ENCODE results near the gene CDK6. TPM values are rescaled to one million over a fixed set of nuclear protein-coding genes. Genes with fewer than 3 reads are reported as not detected.

The CDK6 gene
- total RNA-seq, 2 donors from 2014 or later, result 151 to 222 TPM

DNA sequence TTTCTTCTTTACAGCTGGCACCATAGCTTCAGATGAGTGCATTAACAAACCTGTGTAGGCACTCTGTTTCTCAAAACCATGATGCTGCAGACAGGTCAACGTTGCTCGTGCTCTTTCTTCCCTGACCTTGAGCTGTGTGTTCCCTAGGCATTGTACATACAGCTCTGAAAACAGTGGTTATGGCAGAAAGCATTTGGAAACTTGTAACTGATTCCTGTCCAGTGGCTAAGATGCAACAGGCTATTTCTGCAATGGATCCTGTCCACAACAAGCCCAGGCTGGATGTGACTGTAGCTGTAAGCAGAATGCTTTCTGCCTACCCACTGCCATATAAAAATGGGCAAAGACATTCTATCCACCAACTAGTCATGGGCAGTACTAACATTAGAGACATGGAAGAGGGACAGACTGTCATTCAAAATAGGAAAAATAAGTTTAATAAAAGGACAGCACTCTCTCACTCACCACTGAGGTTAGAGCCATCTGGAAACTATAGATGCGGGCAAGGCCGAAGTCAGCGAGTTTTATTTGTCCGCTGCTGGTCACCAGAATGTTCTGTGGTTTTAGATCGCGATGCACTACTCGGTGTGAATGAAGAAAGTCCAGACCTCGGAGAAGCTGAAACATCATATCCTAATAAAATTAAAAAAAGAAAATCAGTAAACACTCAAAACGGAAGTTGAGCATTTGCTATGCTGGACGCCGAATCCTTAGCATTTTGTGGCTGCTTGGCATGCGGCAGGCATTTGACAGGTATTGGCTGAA is 111.0 kb downstream of the CDK6 start:
- peaks cover 84% of the 10 kb centered on the region for H3K36me3 Mint-ChIP-seq (ENCODE audit: low read depth)
- no peaks in the 10 kb centered on the region for H3K27me3 Mint-ChIP-seq
- no peak overlapping the region for H3K4me3 Mint-ChIP-seq
- no peaks in the 10 kb centered on the region for H3K9me3 Mint-ChIP-seq
- peak overlapping the region; percentile 48 for H3K27ac Mint-ChIP-seq
- H3K4me1 Mint-ChIP-seq, result peaks cover 32% of the 10 kb centered on the region
- ATAC-seq (replicated peaks), result no peak

- Mint-ChIP-seq H3K27ac (no peak overlapping the region), H3K4me1 (peaks cover 36% of the 10 kb centered on the region), H3K27me3 (no peaks in the 10 kb centered on the region), H3K36me3 (ENCODE audit: low read depth) (peaks cover 85% of the 10 kb centered on the region), H3K4me3 (peak overlapping the region; percentile 15), H3K9me3 (no peaks in the 10 kb centered on the region)
- ATAC-seq (replicated peaks), result no peak
These were observed 112.4 kb downstream of the CDK6 start for GRCh38 chr7:92723943-92724342.

DNA sequence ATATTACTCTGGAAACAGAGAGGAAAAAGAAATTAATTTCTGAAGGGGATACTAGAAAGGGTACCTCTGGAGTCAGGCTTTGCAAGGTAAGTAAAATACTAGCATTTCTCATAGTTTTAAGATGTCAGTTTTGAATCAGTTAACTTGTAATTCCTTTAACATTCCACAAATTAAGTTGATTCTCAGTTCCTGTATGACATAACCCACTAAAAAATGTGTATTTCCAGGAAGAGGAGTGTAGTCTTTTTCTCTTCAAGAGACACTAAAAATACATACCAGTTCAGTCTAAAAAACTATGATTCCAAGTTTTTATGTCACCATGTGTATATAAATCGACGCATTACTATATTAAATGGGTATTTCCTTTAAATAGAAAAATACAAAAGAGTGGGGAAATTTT is 113.2 kb downstream of the CDK6 start:
- Mint-ChIP-seq H3K4me3 (no peak overlapping the region), H3K36me3 (ENCODE audit: low read depth) (peaks cover 92% of the 10 kb centered on the region), H3K9me3 (no peaks in the 10 kb centered on the region), H3K27me3 (no peaks in the 10 kb centered on the region), H3K27ac (no peak overlapping the region), H3K4me1 (peaks cover 43% of the 10 kb centered on the region)
- no peak for ATAC-seq (replicated peaks)

- H3K36me3 Mint-ChIP-seq (ENCODE audit: low read depth), result peaks cover 98% of the 10 kb centered on the region
- H3K4me1 Mint-ChIP-seq, result peaks cover 50% of the 10 kb centered on the region
- no peaks in the 10 kb centered on the region for H3K27me3 Mint-ChIP-seq
- peak overlapping the region; percentile 23 for H3K4me3 Mint-ChIP-seq
- no peaks in the 10 kb centered on the region for H3K9me3 Mint-ChIP-seq
- H3K27ac Mint-ChIP-seq, result peak overlapping the region; percentile 45
- no peak for ATAC-seq (replicated peaks)
These were observed 113.8 kb downstream of the CDK6 start for GRCh38 chr7:92722541-92722940.

GRCh38 chr7:92720604-92721350 is 115.6 kb downstream of the CDK6 start:
- no peak for ATAC-seq (replicated peaks)
- Mint-ChIP-seq H3K27ac (peak overlapping the region; percentile 86), H3K9me3 (no peaks in the 10 kb centered on the region), H3K4me1 (peaks cover 61% of the 10 kb centered on the region), H3K27me3 (no peaks in the 10 kb centered on the region), H3K36me3 (ENCODE audit: low read depth) (peaks cover 99% of the 10 kb centered on the region), H3K4me3 (no peak overlapping the region)

DNA sequence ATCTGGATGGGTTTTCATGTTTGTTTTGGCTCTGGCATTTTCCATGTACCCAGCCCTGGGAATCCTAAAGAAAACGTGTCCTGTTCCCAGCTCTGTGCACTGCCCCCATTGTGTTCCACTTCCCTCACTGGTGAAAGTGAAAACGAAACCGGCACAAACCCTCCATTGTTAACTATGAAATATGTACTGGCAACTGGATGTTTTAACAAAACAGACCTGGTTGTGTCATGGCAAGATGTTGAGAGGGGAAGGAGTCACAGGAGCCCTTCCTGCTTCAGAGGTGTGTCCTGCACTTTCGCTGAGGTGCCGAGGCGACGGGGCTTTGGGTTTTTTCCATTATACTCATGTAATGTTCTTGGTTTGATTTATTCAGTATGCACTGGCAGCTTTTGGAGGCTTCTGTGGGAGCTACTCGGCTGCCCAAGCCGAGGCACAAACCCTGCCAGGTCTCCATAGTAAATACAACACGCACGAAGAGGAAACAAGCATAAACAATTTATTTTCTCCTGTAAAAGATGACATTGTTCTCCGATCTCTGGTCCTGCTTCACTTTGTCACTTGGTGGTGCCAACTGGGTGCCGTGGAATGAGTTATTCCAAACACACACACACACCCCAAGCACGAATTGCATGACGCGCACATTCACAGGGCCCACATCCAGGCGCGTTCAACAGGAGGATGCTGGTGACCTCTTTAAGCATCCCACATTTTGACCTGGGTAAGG is 118.2 kb downstream of the CDK6 start:
- Mint-ChIP-seq H3K36me3 (ENCODE audit: low read depth) (peaks cover 95% of the 10 kb centered on the region), H3K27me3 (no peaks in the 10 kb centered on the region), H3K9me3 (no peaks in the 10 kb centered on the region), H3K4me1 (peaks cover 57% of the 10 kb centered on the region), H3K4me3 (peak overlapping the region; percentile 79), H3K27ac (peak overlapping the region; percentile 86)
- ATAC-seq (replicated peaks), result peak; percentile 94

- Mint-ChIP-seq H3K36me3 (ENCODE audit: low read depth) (peaks cover 95% of the 10 kb centered on the region), H3K9me3 (no peaks in the 10 kb centered on the region), H3K27ac (peak overlapping the region; percentile 86), H3K4me3 (peak overlapping the region; percentile 79), H3K27me3 (no peaks in the 10 kb centered on the region), H3K4me1 (peaks cover 55% of the 10 kb centered on the region)
- ATAC-seq (replicated peaks), result peak; percentile 3
These were observed 118.8 kb downstream of the CDK6 start for GRCh38 chr7:92717623-92717992.

DNA sequence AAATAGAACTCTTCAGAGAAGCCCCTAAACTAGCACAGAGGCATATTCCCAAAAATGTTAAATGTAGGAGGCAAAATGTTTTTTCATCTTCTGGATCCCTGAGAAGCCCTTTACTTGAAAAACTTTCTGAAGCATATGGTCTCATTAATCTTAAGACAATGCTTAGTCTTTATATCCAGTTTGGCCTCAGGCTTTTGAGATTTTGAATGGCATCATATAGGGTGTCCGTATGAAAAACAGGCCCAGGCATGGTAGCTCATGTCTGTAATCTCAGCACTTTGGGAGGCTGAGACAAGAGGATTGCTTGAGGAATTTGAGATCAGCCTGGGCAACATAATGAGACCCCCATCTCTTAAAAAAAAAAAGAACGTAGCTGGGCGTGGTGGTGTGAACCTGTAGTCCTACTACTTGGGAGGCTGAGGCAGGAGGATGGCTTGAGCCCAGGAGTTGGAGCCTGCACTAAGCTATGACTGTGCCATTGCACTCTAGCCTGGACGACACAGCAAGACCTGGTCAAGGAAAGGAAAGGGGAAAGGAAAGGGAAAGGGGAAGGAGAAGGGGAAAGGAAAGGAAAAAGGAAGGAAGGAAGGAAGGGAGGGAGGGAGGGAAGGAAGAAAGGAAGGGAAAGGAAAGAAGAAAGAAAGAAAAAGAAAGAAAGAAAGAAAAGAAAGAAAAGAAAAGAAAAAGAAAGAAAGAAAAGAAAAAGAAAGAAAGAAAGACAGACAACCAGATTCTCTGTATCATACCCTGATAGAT is 119.4 kb downstream of the CDK6 start:
- H3K27me3 Mint-ChIP-seq, result no peaks in the 10 kb centered on the region
- no peak for ATAC-seq (replicated peaks)
- peak overlapping the region; percentile 79 for H3K4me3 Mint-ChIP-seq
- H3K4me1 Mint-ChIP-seq, result peaks cover 50% of the 10 kb centered on the region
- H3K36me3 Mint-ChIP-seq (ENCODE audit: low read depth), result peaks cover 91% of the 10 kb centered on the region
- H3K27ac Mint-ChIP-seq, result peak overlapping the region; percentile 86
- no peaks in the 10 kb centered on the region for H3K9me3 Mint-ChIP-seq

GRCh38 chr7:92715963-92716362 is 120.4 kb downstream of the CDK6 start:
- Mint-ChIP-seq H3K27me3 (no peaks in the 10 kb centered on the region), H3K9me3 (no peaks in the 10 kb centered on the region), H3K4me3 (no peak overlapping the region), H3K4me1 (peaks cover 47% of the 10 kb centered on the region), H3K36me3 (ENCODE audit: low read depth) (peaks cover 88% of the 10 kb centered on the region), H3K27ac (peak overlapping the region; percentile 70)
- ATAC-seq (replicated peaks), result no peak

GRCh38 chr7:92714767-92715166 is 121.6 kb downstream of the CDK6 start:
- Mint-ChIP-seq H3K36me3 (ENCODE audit: low read depth) (peaks cover 88% of the 10 kb centered on the region), H3K4me1 (peaks cover 49% of the 10 kb centered on the region), H3K27ac (no peak overlapping the region), H3K4me3 (no peak overlapping the region), H3K9me3 (no peaks in the 10 kb centered on the region), H3K27me3 (no peaks in the 10 kb centered on the region)
- no peak for ATAC-seq (replicated peaks)

DNA sequence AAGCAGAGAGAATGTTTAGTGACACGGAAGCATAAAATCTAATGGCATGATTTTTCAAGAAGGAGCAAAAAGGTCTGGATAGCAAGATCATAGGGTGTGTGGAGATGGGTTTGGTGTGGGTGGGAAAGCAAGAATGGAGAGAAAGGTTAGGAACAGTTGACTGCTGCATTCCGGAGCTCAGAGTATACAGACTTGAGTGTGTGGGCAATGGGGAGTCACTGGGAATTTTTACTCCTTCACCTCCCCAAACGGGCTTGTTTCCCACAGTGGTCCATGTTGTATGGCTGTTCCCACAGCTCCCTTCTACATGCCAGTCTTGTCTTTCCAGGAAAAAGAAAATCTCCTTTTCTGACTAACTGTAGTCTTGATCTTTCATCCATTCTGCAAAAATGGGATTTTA is 122.1 kb downstream of the CDK6 start:
- no peaks in the 10 kb centered on the region for H3K27me3 Mint-ChIP-seq
- no peaks in the 10 kb centered on the region for H3K9me3 Mint-ChIP-seq
- peaks cover 47% of the 10 kb centered on the region for H3K4me1 Mint-ChIP-seq
- peak overlapping the region; percentile 23 for H3K27ac Mint-ChIP-seq
- H3K36me3 Mint-ChIP-seq (ENCODE audit: low read depth), result peaks cover 84% of the 10 kb centered on the region
- H3K4me3 Mint-ChIP-seq, result no peak overlapping the region
- ATAC-seq (replicated peaks), result no peak

- Mint-ChIP-seq H3K4me3 (no peak overlapping the region), H3K4me1 (peaks cover 48% of the 10 kb centered on the region), H3K36me3 (ENCODE audit: low read depth) (peaks cover 74% of the 10 kb centered on the region), H3K9me3 (no peaks in the 10 kb centered on the region), H3K27me3 (no peaks in the 10 kb centered on the region), H3K27ac (peak overlapping the region; percentile 18)
- no peak for ATAC-seq (replicated peaks)
These were observed 126.5 kb downstream of the CDK6 start for GRCh38 chr7:92709912-92710311.

GRCh38 chr7:92709150-92709549 is 127.2 kb downstream of the CDK6 start:
- Mint-ChIP-seq H3K27ac (peak overlapping the region; percentile 97), H3K36me3 (ENCODE audit: low read depth) (peaks cover 73% of the 10 kb centered on the region), H3K4me1 (peaks cover 47% of the 10 kb centered on the region), H3K4me3 (peak overlapping the region; percentile 44), H3K9me3 (no peaks in the 10 kb centered on the region), H3K27me3 (no peaks in the 10 kb centered on the region)
- no peak for ATAC-seq (replicated peaks)
